Vagina (tissue), 2 donors: ENCODE data around the gene SNRPE. TPM values are rescaled to one million over a fixed set of nuclear protein-coding genes. Genes with fewer than 3 reads are reported as not detected.

ENCODE experiments used
- DNase-seq, 2 donors: peaks; one replicate each; pipeline ENCODE4 v3.0.0-alpha.2; 2017; ENCODE audit errors: extremely low spot score in 2 of 2
- H3K27ac ChIP-seq: fragments of 200-600 bp; sonication (generic); one replicate; pipeline ENCODE4 v1.5.1; 2019
- H3K27me3 ChIP-seq: fragments of 200-600 bp; sonication (generic); one replicate; pipeline ENCODE4 v1.5.1; 2019
- H3K36me3 ChIP-seq, 2 donors: fragments of 200-600 bp; sonication (generic); one replicate each; pipeline ENCODE4 v1.5.1; 2017 to 2019
- H3K4me1 ChIP-seq: fragments of 200-600 bp; sonication (generic); one replicate; pipeline ENCODE4 v1.5.1; 2019
- H3K4me3 ChIP-seq, 2 donors: fragments of 200-600 bp; sonication (generic); 1 replicate in 1 of 2; 2 replicates in 1 of 2; pipeline ENCODE4 v1.5.1; 2016 to 2019
- H3K9me3 ChIP-seq: fragments of 200-600 bp; sonication (generic); one replicate; pipeline ENCODE4 v1.5.1; 2019
- POLR2A ChIP-seq, 2 donors: fragments of 450-650 bp; IDR thresholded peaks; one replicate each; pipeline ENCODE4 v1.6.1; 2017; ENCODE audit warnings: antibody characterized with exemption in 2 of 2, mild to moderate bottlenecking in 2 of 2, moderate library complexity in 2 of 2
- POLR2AphosphoS5 ChIP-seq, 2 donors: sonication (generic); formaldehyde crosslinking; IDR thresholded peaks; one replicate each; pipeline ENCODE4 v1.9.0; 2017; ENCODE audit warnings: antibody characterized with exemption in 2 of 2, mild to moderate bottlenecking in 2 of 2, low read depth in 1 of 2; ENCODE audit not compliant: insufficient read depth in 1 of 2
- intact Hi-C: fragments of 100-400 bp; cut with DNase I; formaldehyde crosslinking; loops from one replicate; pipeline ENCODE4 v1.15.1; 2023
- small RNA-seq: library from RNA; depleted of rRNA; stranded (forward); fragments of <200 nt; gene quantifications from one replicate; pipeline ENCODE3, GENCODE V24; 2016
- total RNA-seq: library from RNA; depleted of rRNA; stranded (reverse); fragments of >200 nt; gene quantifications from one replicate; pipeline ENCODE4 v1.2.3, GENCODE V29; 2016
- TF ChIP-seq, protein P1 (sequence below), 3 experiments: fragments of 450-650 bp in 2 of 3; fragments of 200-600 bp in 1 of 3; sonication (generic) in 1 of 3; IDR thresholded peaks; one replicate each; pipeline ENCODE4 v1.5.1; 2017 to 2019; ENCODE audit warnings: antibody characterized with exemption in 3 of 3, mild to moderate bottlenecking in 2 of 3, moderate library complexity in 2 of 3

Gene SNRPE
- total RNA-seq, 1 donor from 2014 or later, result 51.1 TPM

GRCh38 chr1:203915811-203916210 is 54.4 kb downstream of the SNRPE start:
- Histone ChIP-seq H3K9me3 (no peaks in the 10 kb centered on the region), H3K36me3 (no peaks in the 10 kb centered on the region), H3K27ac (no peak overlapping the region), H3K4me1 (no peaks in the 10 kb centered on the region), H3K4me3 (no peak overlapping the region), H3K27me3 (no peaks in the 10 kb centered on the region)
- no peak for TF ChIP-seq POLR2AphosphoS5 (IDR thresholded peaks at IDR 0.05; ENCODE audit: insufficient read depth in 1 of 2, low read depth in 1 of 2)
- TF ChIP-seq, protein P1, sequence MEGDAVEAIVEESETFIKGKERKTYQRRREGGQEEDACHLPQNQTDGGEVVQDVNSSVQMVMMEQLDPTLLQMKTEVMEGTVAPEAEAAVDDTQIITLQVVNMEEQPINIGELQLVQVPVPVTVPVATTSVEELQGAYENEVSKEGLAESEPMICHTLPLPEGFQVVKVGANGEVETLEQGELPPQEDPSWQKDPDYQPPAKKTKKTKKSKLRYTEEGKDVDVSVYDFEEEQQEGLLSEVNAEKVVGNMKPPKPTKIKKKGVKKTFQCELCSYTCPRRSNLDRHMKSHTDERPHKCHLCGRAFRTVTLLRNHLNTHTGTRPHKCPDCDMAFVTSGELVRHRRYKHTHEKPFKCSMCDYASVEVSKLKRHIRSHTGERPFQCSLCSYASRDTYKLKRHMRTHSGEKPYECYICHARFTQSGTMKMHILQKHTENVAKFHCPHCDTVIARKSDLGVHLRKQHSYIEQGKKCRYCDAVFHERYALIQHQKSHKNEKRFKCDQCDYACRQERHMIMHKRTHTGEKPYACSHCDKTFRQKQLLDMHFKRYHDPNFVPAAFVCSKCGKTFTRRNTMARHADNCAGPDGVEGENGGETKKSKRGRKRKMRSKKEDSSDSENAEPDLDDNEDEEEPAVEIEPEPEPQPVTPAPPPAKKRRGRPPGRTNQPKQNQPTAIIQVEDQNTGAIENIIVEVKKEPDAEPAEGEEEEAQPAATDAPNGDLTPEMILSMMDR (IDR thresholded peaks at IDR 0.05), result no peak
- TF ChIP-seq POLR2A (IDR thresholded peaks at IDR 0.05), result no peak
- DNase-seq, result no peak
- intact Hi-C loops, result no loop called here

DNA sequence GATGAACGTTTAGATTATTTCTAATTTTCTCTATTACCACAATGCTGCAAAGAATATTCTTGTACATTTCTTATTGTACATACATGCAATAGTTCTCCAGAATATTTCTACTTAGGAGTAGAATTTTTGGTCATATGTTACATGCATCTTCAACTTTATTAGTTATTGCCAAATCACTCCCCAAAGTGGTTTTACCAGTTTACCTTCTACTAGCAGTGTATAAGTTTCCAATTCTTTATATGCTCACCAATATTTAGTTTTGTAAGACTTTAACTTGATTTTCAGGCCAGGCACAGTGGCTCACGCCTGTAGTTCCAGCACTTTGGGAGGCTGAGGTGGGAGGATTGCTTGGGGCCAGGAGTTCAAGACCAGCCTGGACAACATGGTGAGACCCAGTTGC is 55.4 kb downstream of the SNRPE start:
- no peak overlapping the region for H3K4me3 ChIP-seq
- no peaks in the 10 kb centered on the region for H3K4me1 ChIP-seq
- intact Hi-C loops, result no loop called here
- no peak overlapping the region for H3K27ac ChIP-seq
- DNase-seq, result no peak
- H3K36me3 ChIP-seq, result no peaks in the 10 kb centered on the region
- no peaks in the 10 kb centered on the region for H3K27me3 ChIP-seq
- H3K9me3 ChIP-seq, result no peaks in the 10 kb centered on the region
- TF ChIP-seq, protein P1 (IDR thresholded peaks at IDR 0.05), result no peak
- TF ChIP-seq POLR2AphosphoS5 (IDR thresholded peaks at IDR 0.05; ENCODE audit: insufficient read depth in 1 of 2, low read depth in 1 of 2) (no peak), POLR2A (IDR thresholded peaks at IDR 0.05) (no peak)

Small RNA genes within 50 kb of the gene (small RNA-seq; reads per million reads assigned to genes)
- gene HSPE1P6, result not detected

Other genes with a start within 250 kb of the SNRPE start
- gene ATP2B4, start 234.8 kb upstream of the SNRPE start, total RNA-seq, result 101 TPM
- 0.49 TPM for gene LAX1, start 96.4 kb upstream of the SNRPE start, total RNA-seq
- gene ZBED6, start 66.0 kb upstream of the SNRPE start, total RNA-seq, result 19.9 TPM
- gene ZC3H11A, start 66.0 kb upstream of the SNRPE start, total RNA-seq, result 111 TPM
- gene SOX13, start 211.5 kb downstream of the SNRPE start, total RNA-seq, result 41.0 TPM